ENCODE measurements around the gene DNPH1.

The DNPH1 gene

DNA sequence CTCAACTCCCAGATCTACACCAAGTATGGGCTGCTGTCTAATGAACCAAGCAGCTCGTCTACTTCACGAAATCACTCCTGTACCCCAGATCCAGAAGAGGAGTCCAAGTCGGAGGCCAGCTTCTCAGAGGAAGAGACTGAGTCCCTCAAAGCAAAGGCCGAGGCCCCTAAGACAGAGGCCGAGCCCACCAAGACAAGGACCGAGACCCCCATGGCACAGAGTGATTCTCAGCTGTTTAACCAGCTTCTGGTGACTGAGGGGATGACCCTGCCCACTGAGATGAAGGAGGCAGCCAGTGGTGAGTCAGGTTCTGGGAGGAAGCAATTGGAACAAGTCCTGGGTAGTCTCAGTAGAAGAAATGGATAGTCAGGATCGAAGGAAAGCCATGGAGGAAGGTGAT lies 41.5 kb downstream of the DNPH1 start:
- no peak overlapping the region for H3K9ac ChIP-seq (ENCODE audit: low read length)
- H3K9me2 ChIP-seq (ENCODE audit: low read depth, low read length) = no peaks in the 10 kb centered on the region
- H3F3A ChIP-seq (ENCODE audit: insufficient read depth, low read length) = no peaks in the 10 kb centered on the region
- H3K4me3 ChIP-seq (ENCODE audit: low read depth, low read length, poor library complexity, severe bottlenecking) = no peak overlapping the region
- no peaks in the 10 kb centered on the region for H3K79me2 ChIP-seq (ENCODE audit: insufficient read depth, low read length)
- H3K4me1 ChIP-seq (ENCODE audit: insufficient read depth, low read length, severe bottlenecking) = peaks cover 7% of the 10 kb centered on the region
- H2AFZ ChIP-seq (ENCODE audit: low read length) = no peak overlapping the region
- no peak for TF ChIP-seq EZH2 (IDR thresholded peaks at IDR 0.05; ENCODE audit: borderline replicate concordance, low read length)
- TF ChIP-seq, protein P1, sequence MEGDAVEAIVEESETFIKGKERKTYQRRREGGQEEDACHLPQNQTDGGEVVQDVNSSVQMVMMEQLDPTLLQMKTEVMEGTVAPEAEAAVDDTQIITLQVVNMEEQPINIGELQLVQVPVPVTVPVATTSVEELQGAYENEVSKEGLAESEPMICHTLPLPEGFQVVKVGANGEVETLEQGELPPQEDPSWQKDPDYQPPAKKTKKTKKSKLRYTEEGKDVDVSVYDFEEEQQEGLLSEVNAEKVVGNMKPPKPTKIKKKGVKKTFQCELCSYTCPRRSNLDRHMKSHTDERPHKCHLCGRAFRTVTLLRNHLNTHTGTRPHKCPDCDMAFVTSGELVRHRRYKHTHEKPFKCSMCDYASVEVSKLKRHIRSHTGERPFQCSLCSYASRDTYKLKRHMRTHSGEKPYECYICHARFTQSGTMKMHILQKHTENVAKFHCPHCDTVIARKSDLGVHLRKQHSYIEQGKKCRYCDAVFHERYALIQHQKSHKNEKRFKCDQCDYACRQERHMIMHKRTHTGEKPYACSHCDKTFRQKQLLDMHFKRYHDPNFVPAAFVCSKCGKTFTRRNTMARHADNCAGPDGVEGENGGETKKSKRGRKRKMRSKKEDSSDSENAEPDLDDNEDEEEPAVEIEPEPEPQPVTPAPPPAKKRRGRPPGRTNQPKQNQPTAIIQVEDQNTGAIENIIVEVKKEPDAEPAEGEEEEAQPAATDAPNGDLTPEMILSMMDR (IDR thresholded peaks at IDR 0.05; ENCODE audit: low read length) = no peak
- peaks cover 40% of the 10 kb centered on the region for H3K36me3 ChIP-seq (ENCODE audit: insufficient read depth, low read length)
- H3K9me3 ChIP-seq (ENCODE audit: low read length) = no peaks in the 10 kb centered on the region
- H3K27ac ChIP-seq (ENCODE audit: low read depth, low read length, poor library complexity, severe bottlenecking) = no peak overlapping the region
- H3K27me3 ChIP-seq (ENCODE audit: insufficient read depth, low read length) = no peaks in the 10 kb centered on the region
- H3K4me2 ChIP-seq (ENCODE audit: low read length) = no peak overlapping the region
- H4K20me1 ChIP-seq (ENCODE audit: insufficient read depth, low read length) = no peaks in the 10 kb centered on the region

DNA sequence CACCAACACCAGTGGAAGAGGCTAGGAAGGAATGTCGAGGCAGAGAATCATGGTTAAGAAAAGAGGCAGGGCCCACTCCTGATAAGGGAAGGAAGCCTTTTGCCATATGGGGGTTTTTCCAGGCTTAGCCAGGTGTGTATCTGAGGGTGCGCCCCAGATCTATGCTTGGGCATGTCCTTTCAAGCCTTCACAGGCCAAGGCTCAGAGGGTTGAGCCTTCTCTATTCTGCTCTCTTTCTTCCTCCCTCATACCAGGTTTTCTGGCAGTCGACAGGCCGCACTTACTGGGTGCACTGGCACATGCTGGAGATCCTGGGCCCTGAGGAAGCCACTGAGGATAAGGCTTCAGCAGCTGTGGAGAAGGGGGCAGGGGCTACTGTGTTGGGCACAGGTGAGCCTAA lies 42.6 kb downstream of the DNPH1 start:
- Histone ChIP-seq H2AFZ (ENCODE audit: low read length) (no peak overlapping the region), H3K9me3 (ENCODE audit: low read length) (no peaks in the 10 kb centered on the region), H3K27me3 (ENCODE audit: insufficient read depth, low read length) (no peaks in the 10 kb centered on the region), H3K36me3 (ENCODE audit: insufficient read depth, low read length) (peaks cover 36% of the 10 kb centered on the region), H3K4me3 (ENCODE audit: low read depth, low read length, poor library complexity, severe bottlenecking) (no peak overlapping the region), H3K4me2 (ENCODE audit: low read length) (no peak overlapping the region), H3K27ac (ENCODE audit: low read depth, low read length, poor library complexity, severe bottlenecking) (no peak overlapping the region), H4K20me1 (ENCODE audit: insufficient read depth, low read length) (no peaks in the 10 kb centered on the region), H3K79me2 (ENCODE audit: insufficient read depth, low read length) (no peaks in the 10 kb centered on the region), H3F3A (ENCODE audit: insufficient read depth, low read length) (no peaks in the 10 kb centered on the region), H3K9ac (ENCODE audit: low read length) (no peak overlapping the region), H3K4me1 (ENCODE audit: insufficient read depth, low read length, severe bottlenecking) (peaks cover 14% of the 10 kb centered on the region), H3K9me2 (ENCODE audit: low read depth, low read length) (no peaks in the 10 kb centered on the region)
- TF ChIP-seq, protein P1 (IDR thresholded peaks at IDR 0.05; ENCODE audit: low read length) = no peak
- TF ChIP-seq EZH2 (IDR thresholded peaks at IDR 0.05; ENCODE audit: borderline replicate concordance, low read length) = no peak

DNA sequence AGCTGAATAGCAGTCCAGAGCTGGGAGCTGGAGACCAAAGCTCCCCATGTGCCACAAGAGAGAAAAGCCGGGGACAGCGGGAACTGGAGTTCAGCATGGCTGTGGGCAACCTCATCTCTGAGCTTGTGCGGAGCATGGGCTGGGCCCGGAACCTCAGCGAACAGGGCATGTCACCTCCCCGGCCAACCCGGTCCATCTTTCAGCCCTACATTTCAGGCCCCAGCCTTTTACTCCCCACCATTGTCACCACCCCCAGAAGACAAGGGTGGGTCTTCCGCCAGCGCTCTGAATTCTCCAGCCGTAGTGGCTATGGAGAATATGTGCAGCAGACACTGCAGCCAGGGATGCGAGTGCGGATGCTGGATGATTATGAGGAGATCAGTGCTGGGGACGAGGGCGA lies 43.3 kb downstream of the DNPH1 start:
- no peaks in the 10 kb centered on the region; the same call in 1 of the 2 replicates for H3F3A ChIP-seq (ENCODE audit: insufficient read depth, low read length)
- no peak overlapping the region for H3K4me2 ChIP-seq (ENCODE audit: low read length)
- H3K9me2 ChIP-seq (ENCODE audit: low read depth, low read length) = no peaks in the 10 kb centered on the region
- H3K4me3 ChIP-seq (ENCODE audit: low read depth, low read length, poor library complexity, severe bottlenecking) = no peak overlapping the region
- TF ChIP-seq, protein P1 (IDR thresholded peaks at IDR 0.05; ENCODE audit: low read length) = no peak
- no peak for TF ChIP-seq EZH2 (IDR thresholded peaks at IDR 0.05; ENCODE audit: borderline replicate concordance, low read length)
- no peak overlapping the region for H3K27ac ChIP-seq (ENCODE audit: low read depth, low read length, poor library complexity, severe bottlenecking)
- H3K79me2 ChIP-seq (ENCODE audit: insufficient read depth, low read length) = no peaks in the 10 kb centered on the region
- H3K4me1 ChIP-seq (ENCODE audit: insufficient read depth, low read length, severe bottlenecking) = peaks cover 21% of the 10 kb centered on the region
- H3K9ac ChIP-seq (ENCODE audit: low read length) = no peak overlapping the region
- no peaks in the 10 kb centered on the region for H4K20me1 ChIP-seq (ENCODE audit: insufficient read depth, low read length)
- no peaks in the 10 kb centered on the region for H3K27me3 ChIP-seq (ENCODE audit: insufficient read depth, low read length)
- peaks cover 37% of the 10 kb centered on the region for H3K36me3 ChIP-seq (ENCODE audit: insufficient read depth, low read length)
- H2AFZ ChIP-seq (ENCODE audit: low read length) = no peak overlapping the region
- H3K9me3 ChIP-seq (ENCODE audit: low read length) = no peaks in the 10 kb centered on the region

All from OCI-LY1 (cell line).